ENCODE measurements around the gene PAPPA.

- TF ChIP-seq CTCF (IDR thresholded peaks at IDR 0.05) (no peak), POLR2A (IDR thresholded peaks at IDR 0.05) (no peak)
These were observed 41.4 kb upstream of the PAPPA start for GRCh38 chr9:116112236-116112635.

Data from uterus (tissue), 2 donors.